H9 (cell line): Measurements from ENCODE around the gene NUP188. TPM values are rescaled to one million over a fixed set of nuclear protein-coding genes. Genes with fewer than 3 reads are reported as not detected.

Source experiments
- DNase-seq: peaks from one replicate; pipeline ENCODE4 v3.0.0-alpha.2; 2017
- H2AFZ ChIP-seq: one replicate; pipeline ENCODE4 v1.6.1; 2013; ENCODE audit warnings: mild to moderate bottlenecking, low read length, control low read depth, moderate library complexity
- H2AK5ac ChIP-seq: 2 replicates; pipeline ENCODE4 v1.6.1; 2013; ENCODE audit warnings: low read length, control low read depth, mixed read lengths; ENCODE audit not compliant: insufficient read length
- H2BK120ac ChIP-seq: one replicate; pipeline ENCODE4 v1.6.1; 2013; ENCODE audit warnings: low read depth, mild to moderate bottlenecking, low read length, control low read depth, inconsistent platforms; ENCODE audit not compliant: poor library complexity, severe bottlenecking
- H2BK12ac ChIP-seq: 2 replicates; pipeline ENCODE4 v1.6.1; 2013; ENCODE audit warnings: low read length, control low read depth, mixed read lengths, low read depth; ENCODE audit not compliant: insufficient read length
- H2BK15ac ChIP-seq: 2 replicates; pipeline ENCODE4 v1.6.1; 2013; ENCODE audit warnings: low read depth, low read length, control low read depth
- H2BK20ac ChIP-seq: one replicate; pipeline ENCODE4 v1.6.1; 2013; ENCODE audit warnings: low read depth, mild to moderate bottlenecking, low read length, control low read depth, inconsistent platforms; ENCODE audit not compliant: poor library complexity, severe bottlenecking
- H2BK5ac ChIP-seq: 2 replicates; pipeline ENCODE4 v1.6.1; 2013; ENCODE audit warnings: low read length, control low read depth, mixed read lengths; ENCODE audit not compliant: insufficient read length
- H3K14ac ChIP-seq: 2 replicates; pipeline ENCODE4 v1.6.1; 2013; ENCODE audit warnings: low read length, control low read depth; ENCODE audit not compliant: insufficient read depth
- H3K18ac ChIP-seq: 2 replicates; pipeline ENCODE4 v1.6.1; 2013; ENCODE audit warnings: low read depth, mild to moderate bottlenecking, mixed read lengths, low read length, control low read depth; ENCODE audit not compliant: insufficient read length
- H3K23ac ChIP-seq: 2 replicates; pipeline ENCODE4 v1.6.1; 2013; ENCODE audit warnings: low read length, control low read depth, mixed read lengths, low read depth; ENCODE audit not compliant: insufficient read length
- H3K23me2 ChIP-seq: 2 replicates; pipeline ENCODE4 v1.6.1; 2013; ENCODE audit warnings: low read depth, mild to moderate bottlenecking, mixed read lengths, low read length, control low read depth; ENCODE audit not compliant: insufficient read length, poor library complexity, severe bottlenecking
- H3K27ac ChIP-seq: 2 replicates; pipeline ENCODE4 v1.5.1; 2013; ENCODE audit warnings: low read length, control low read depth, mixed read lengths, low read depth; ENCODE audit not compliant: insufficient read length
- H3K27me3 ChIP-seq: 2 replicates; pipeline ENCODE4 v1.6.1; 2013; ENCODE audit warnings: low read length, control low read depth, inconsistent platforms; ENCODE audit not compliant: insufficient read depth
- H3K4ac ChIP-seq: 2 replicates; pipeline ENCODE4 v1.6.1; 2013; ENCODE audit warnings: low read depth, mild to moderate bottlenecking, control low read depth, inconsistent platforms, low read length, moderate library complexity
- H3K4me1 ChIP-seq: 2 replicates; pipeline ENCODE4 v1.6.1; 2013; ENCODE audit warnings: low read length, control low read depth, inconsistent platforms; ENCODE audit not compliant: insufficient read depth
- H3K4me2 ChIP-seq: 2 replicates; pipeline ENCODE4 v1.6.1; 2013; ENCODE audit warnings: low read length, control low read depth, mixed read lengths; ENCODE audit not compliant: insufficient read length, insufficient read depth
- H3K56ac ChIP-seq: 2 replicates; pipeline ENCODE4 v1.6.1; 2013; ENCODE audit warnings: low read depth, mild to moderate bottlenecking, mixed read lengths, low read length, control low read depth; ENCODE audit not compliant: insufficient read length
- H3K79me1 ChIP-seq: 2 replicates; pipeline ENCODE4 v1.6.1; 2013; ENCODE audit warnings: low read depth, mild to moderate bottlenecking, moderate library complexity, low read length, control low read depth, inconsistent platforms; ENCODE audit not compliant: insufficient read depth, poor library complexity, severe bottlenecking
- H3K79me2 ChIP-seq: 2 replicates; pipeline ENCODE4 v1.6.1; 2013; ENCODE audit warnings: low read length, control low read depth, inconsistent platforms; ENCODE audit not compliant: insufficient read depth
- H3K9ac ChIP-seq: 2 replicates; pipeline ENCODE4 v1.6.1; 2013; ENCODE audit warnings: low read length, control low read depth, mixed read lengths; ENCODE audit not compliant: insufficient read length; ENCODE audit errors: extremely low read depth
- H3K9me3 ChIP-seq: one replicate; pipeline ENCODE4 v1.6.1; 2013; ENCODE audit warnings: low read depth, low read length, inconsistent platforms; ENCODE audit not compliant: control insufficient read depth
- H3T11ph ChIP-seq: one replicate; pipeline ENCODE4 v1.6.1; 2013; ENCODE audit warnings: mild to moderate bottlenecking, low read length, control low read depth, inconsistent platforms
- H4K20me1 ChIP-seq: one replicate; pipeline ENCODE4 v1.6.1; 2013; ENCODE audit not compliant: control insufficient read depth, insufficient read length, insufficient read depth
- H4K5ac ChIP-seq: 2 replicates; pipeline ENCODE4 v1.6.1; 2013; ENCODE audit warnings: low read depth, mild to moderate bottlenecking, mixed read lengths, low read length, control low read depth; ENCODE audit not compliant: insufficient read length
- H4K8ac ChIP-seq: replicated peaks from 2 replicates; pipeline ENCODE4 v1.6.1; 2013; ENCODE audit warnings: low read length, control low read depth, mixed read lengths, low read depth; ENCODE audit not compliant: insufficient read length
- H4K91ac ChIP-seq: 2 replicates; pipeline ENCODE4 v1.6.1; 2013; ENCODE audit warnings: low read depth, mild to moderate bottlenecking, moderate library complexity, mixed read lengths, low read length, control low read depth; ENCODE audit not compliant: insufficient read length
- H3K27ac Mint-ChIP-seq, 3 experiments: 2 replicates in 2 of 3; 3 replicates in 1 of 3; pipeline ENCODE4 v1.8.0; 2020 to 2021; ENCODE audit warnings: mixed read lengths in 3 of 3, mild to moderate bottlenecking in 1 of 3, moderate library complexity in 1 of 3
- H3K27me3 Mint-ChIP-seq: 2 replicates; pipeline ENCODE4 v1.8.0; 2021; ENCODE audit warnings: low read depth, mild to moderate bottlenecking, moderate library complexity, mixed read lengths
- H3K36me3 Mint-ChIP-seq, 3 experiments: 2 replicates in 2 of 3; 3 replicates in 1 of 3; pipeline ENCODE4 v1.8.0; 2020 to 2021; ENCODE audit warnings: low read depth in 3 of 3, mixed read lengths in 3 of 3; ENCODE audit not compliant: insufficient read depth in 1 of 3
- H3K4me1 Mint-ChIP-seq, 2 experiments: 2 replicates each; pipeline ENCODE4 v1.8.0; 2020; ENCODE audit warnings: mixed read lengths in 2 of 2
- H3K4me3 Mint-ChIP-seq, 2 experiments: 2 replicates in 1 of 2; 3 replicates in 1 of 2; pipeline ENCODE4 v1.8.0; 2020 to 2021; ENCODE audit warnings: mild to moderate bottlenecking in 2 of 2, mixed read lengths in 2 of 2, moderate library complexity in 1 of 2
- H3K9me3 Mint-ChIP-seq, 2 experiments: 2 replicates in 1 of 2; 3 replicates in 1 of 2; pipeline ENCODE4 v1.8.0; 2020; ENCODE audit warnings: mild to moderate bottlenecking in 2 of 2, mixed read lengths in 2 of 2, moderate library complexity in 1 of 2
- CTCF ChIP-seq: fragments of 200-600 bp; sonication (generic); conservative IDR thresholded peaks from 3 replicates; pipeline ENCODE4 v1.8.0; 2021; ENCODE audit warnings: antibody characterized with exemption, mild to moderate bottlenecking
- WGBS: extraction: QIAGEN DNeasy Blood & Tissue Kit; methylation state at CpG from one replicate; pipeline ENCODE4 v1.1.7; 2013; ENCODE audit warnings: missing lambda C conversion rate, low lambda C conversion rate, mixed read lengths; ENCODE audit not compliant: insufficient read length; ENCODE audit errors: extremely low coverage; 5-methylcytosine and 5-hydroxymethylcytosine counted together
- total RNA-seq: library from RNA; stranded (reverse); gene quantifications from 2 replicates; pipeline ENCODE4 v1.2.1, GENCODE V29; 2021

The NUP188 gene
- total RNA-seq, 1 experiment from 2014 or later = 101 TPM

DNA sequence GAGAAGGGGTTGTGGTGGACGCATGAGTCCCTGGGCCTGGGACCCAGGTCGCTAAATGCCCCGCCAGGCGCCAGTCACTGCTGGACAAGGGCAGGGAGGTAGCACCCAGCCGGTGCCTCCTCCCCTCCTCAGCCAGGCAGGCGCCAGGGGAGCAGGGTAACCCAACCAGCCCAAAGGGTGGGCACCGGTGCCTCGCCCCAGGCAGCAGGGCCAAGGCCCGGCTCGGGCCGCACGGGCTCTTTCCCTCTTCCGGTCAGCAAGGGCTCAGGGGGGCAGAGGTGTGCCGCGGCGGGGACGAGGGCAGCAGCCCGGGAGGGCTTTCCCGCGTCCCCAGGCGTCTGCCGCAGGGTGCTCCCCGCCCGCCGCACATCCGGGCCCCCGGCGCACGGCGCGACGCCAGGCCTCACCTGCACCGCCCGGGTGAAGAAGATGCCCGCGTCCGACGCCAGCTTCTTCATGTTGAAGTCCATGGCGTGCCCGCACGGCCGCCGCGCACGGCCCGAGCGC lies 80.2 kb downstream of the NUP188 start:
- Mint-ChIP-seq H3K27me3 (no peaks in the 10 kb centered on the region), H3K4me3 (peak overlapping the region; percentile 76 to 90), H3K27ac (peak overlapping the region in 2 of 3 experiments; percentile 69 to 88; a peak in 3 of 7 replicates), H3K36me3 (no peaks in the 10 kb centered on the region; a peak in 1 of 7 replicates), H3K4me1 (peaks cover 9 to 45% of the 10 kb centered on the region in 2 experiments), H3K9me3 (no peaks in the 10 kb centered on the region)
- H3K4me1 ChIP-seq = no peaks in the 10 kb centered on the region; the same call in 1 of the 2 replicates
- no peak overlapping the region for H4K5ac ChIP-seq
- H2AK5ac ChIP-seq = no peak overlapping the region
- H3K4ac ChIP-seq = no peak overlapping the region
- H3T11ph ChIP-seq = no peak overlapping the region
- H4K20me1 ChIP-seq = no peaks in the 10 kb centered on the region
- H3K27me3 ChIP-seq = no peaks in the 10 kb centered on the region
- peak overlapping the region; percentile 26 for H3K4me2 ChIP-seq
- no CpG with 5 or more reads among the region's 47 CpGs for WGBS
- H3K79me2 ChIP-seq = peaks cover 2% of the 10 kb centered on the region; the same call in 1 of the 2 replicates
- DNase-seq = no peak
- no peak overlapping the region for H2AFZ ChIP-seq
- no peak overlapping the region for H4K8ac ChIP-seq
- H2BK12ac ChIP-seq = no peak overlapping the region
- no peak overlapping the region; the same call in 1 of the 2 replicates for H2BK15ac ChIP-seq
- H3K23me2 ChIP-seq = peaks cover 7% of the 10 kb centered on the region
- no peak overlapping the region for H3K23ac ChIP-seq
- no peak overlapping the region for H2BK20ac ChIP-seq
- H4K91ac ChIP-seq = no peak overlapping the region
- H3K14ac ChIP-seq = peak overlapping the region; percentile 57; the same call in 1 of the 2 replicates
- H2BK120ac ChIP-seq = no peak overlapping the region
- H2BK5ac ChIP-seq = no peak overlapping the region
- H3K9me3 ChIP-seq = no peaks in the 10 kb centered on the region
- peaks cover 9% of the 10 kb centered on the region for H3K79me1 ChIP-seq
- peak overlapping the region; percentile 27 for H3K18ac ChIP-seq
- no peak overlapping the region for H3K27ac ChIP-seq
- no peak for TF ChIP-seq CTCF
- no peak overlapping the region for H3K56ac ChIP-seq
- H3K9ac ChIP-seq = peak overlapping the region; percentile 30
